ENCODE measurements around the gene KDM8.
"Not testable (repeated sequence)": the region's sequence is repeated elsewhere in the genome, so short reads cannot be mapped to it uniquely, and the experiment has no call there.

KDM8 gene

GRCh38 chr16:27193300-27193990 is 9.9 kb upstream of the KDM8 start:
- DNase-seq, result no peak

GRCh38 chr16:27195076-27195741 is 8.1 kb upstream of the KDM8 start:
- no peak for DNase-seq

- DNase-seq, result no peak
Measured at GRCh38 chr16:27195941-27196595, 7.3 kb upstream of the KDM8 start.

- no peak for DNase-seq
Measured at GRCh38 chr16:27197004-27197403, 6.3 kb upstream of the KDM8 start.

- DNase-seq, result no peak
Measured at GRCh38 chr16:27198451-27199234, 4.7 kb upstream of the KDM8 start.

- no peak for DNase-seq
Measured at GRCh38 chr16:27199235-27199586, 4.1 kb upstream of the KDM8 start.

- peak; percentile 50 for DNase-seq
Measured at GRCh38 chr16:27199736-27200135, 3.6 kb upstream of the KDM8 start.

GRCh38 chr16:27200914-27201313 is 2.4 kb upstream of the KDM8 start:
- not testable (repeated sequence) for DNase-seq

- DNase-seq, result peak; percentile 1
Measured at GRCh38 chr16:27202923-27203506, 311 bp upstream of the KDM8 start.

GRCh38 chr16:27204312-27204915 is 1.1 kb downstream of the KDM8 start:
- DNase-seq, result no peak

- DNase-seq, result no peak
Measured at GRCh38 chr16:27205423-27206065, 2.2 kb downstream of the KDM8 start.

GRCh38 chr16:27207121-27207520 is 3.8 kb downstream of the KDM8 start:
- DNase-seq, result not testable (repeated sequence)

GRCh38 chr16:27208081-27208680 is 4.9 kb downstream of the KDM8 start:
- DNase-seq, result no peak

- DNase-seq, result no peak
Measured at GRCh38 chr16:27208796-27209195, 5.5 kb downstream of the KDM8 start.

GRCh38 chr16:27209591-27209990 is 6.3 kb downstream of the KDM8 start:
- no peak for DNase-seq

GRCh38 chr16:27210174-27210573 is 6.8 kb downstream of the KDM8 start:
- no peak for DNase-seq

- DNase-seq, result no peak
Measured at GRCh38 chr16:27211026-27211425, 7.7 kb downstream of the KDM8 start.

GRCh38 chr16:27214084-27214961 is 11.0 kb downstream of the KDM8 start:
- no peak for DNase-seq

GRCh38 chr16:27215660-27216059 is 12.3 kb downstream of the KDM8 start:
- DNase-seq, result no peak

- no peak for DNase-seq
Measured at GRCh38 chr16:27216297-27216885, 13.1 kb downstream of the KDM8 start.

All from SIG-M5 (cell line).